NCI-H524 treated with DMSO at 0.1 percent for 48 hours (cell line): ENCODE measurements around the gene UBTD1.

ENCODE experiments used
- DNase-seq: peaks from one replicate; lab custom pipeline; 2025; lab: John Stamatoyannopoulos, UW

Gene UBTD1

DNA sequence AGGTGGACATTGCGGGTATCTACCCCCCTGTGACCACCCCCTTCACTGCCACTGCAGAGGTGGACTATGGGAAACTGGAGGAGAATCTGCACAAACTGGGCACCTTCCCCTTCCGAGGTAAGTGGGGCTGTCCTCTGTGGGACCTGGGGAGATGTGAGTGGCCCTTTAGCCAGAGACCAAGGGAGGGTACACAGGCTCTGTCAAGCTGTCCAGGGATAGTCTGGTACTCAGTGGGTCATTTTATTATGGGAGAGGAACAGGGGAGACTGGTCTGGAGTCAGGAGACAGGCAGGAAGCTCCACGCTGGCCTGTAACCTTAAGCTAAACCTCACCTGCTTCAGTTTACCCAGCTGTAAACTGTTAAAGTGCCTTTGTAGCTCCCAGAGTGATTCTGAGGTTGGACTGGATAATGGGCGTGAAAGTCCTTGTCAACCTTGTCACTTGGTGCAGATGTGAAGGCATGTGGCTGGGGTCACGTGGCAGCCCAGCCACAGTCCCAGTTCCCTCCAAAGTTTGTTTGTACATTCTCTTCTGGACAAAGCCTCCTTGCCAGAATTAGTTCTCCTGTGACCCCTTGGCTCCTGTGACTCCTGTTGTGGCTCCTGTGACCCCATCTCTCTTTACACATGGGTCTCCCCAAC, 86.2 kb downstream of the UBTD1 start:
- no peak for DNase-seq

- no peak for DNase-seq
Measured at GRCh38 chr10:97585439-97585811, 86.7 kb downstream of the UBTD1 start.

DNA sequence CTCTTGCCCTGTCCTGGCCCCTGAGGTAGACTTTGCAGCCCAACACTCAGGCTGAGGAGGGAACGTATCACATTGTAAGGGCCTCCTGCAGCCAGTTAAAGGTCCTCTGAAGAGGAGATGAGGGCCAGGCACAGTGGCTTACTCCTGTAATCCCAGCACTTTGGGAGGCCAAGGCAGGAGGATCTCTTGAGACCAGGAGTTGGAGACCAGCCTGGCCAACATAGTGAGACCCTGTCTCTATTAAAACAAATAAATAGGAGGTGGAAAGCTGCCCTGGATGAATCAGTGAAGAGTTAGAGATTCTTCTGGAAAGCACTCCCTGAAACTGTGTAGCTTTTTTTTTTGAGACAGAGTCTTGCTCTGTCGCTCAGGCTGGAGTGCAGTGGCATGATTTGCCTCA, 88.5 kb downstream of the UBTD1 start:
- DNase-seq = no peak

GRCh38 chr10:97589479-97589878, 90.8 kb downstream of the UBTD1 start, which contains the start of gene C10orf62:
Gene C10orf62, plus strand, starts transcription at chr10:97589721. Its CDS starts 177 bp downstream, at chr10:97589898.
- DNase-seq = no peak

DNA sequence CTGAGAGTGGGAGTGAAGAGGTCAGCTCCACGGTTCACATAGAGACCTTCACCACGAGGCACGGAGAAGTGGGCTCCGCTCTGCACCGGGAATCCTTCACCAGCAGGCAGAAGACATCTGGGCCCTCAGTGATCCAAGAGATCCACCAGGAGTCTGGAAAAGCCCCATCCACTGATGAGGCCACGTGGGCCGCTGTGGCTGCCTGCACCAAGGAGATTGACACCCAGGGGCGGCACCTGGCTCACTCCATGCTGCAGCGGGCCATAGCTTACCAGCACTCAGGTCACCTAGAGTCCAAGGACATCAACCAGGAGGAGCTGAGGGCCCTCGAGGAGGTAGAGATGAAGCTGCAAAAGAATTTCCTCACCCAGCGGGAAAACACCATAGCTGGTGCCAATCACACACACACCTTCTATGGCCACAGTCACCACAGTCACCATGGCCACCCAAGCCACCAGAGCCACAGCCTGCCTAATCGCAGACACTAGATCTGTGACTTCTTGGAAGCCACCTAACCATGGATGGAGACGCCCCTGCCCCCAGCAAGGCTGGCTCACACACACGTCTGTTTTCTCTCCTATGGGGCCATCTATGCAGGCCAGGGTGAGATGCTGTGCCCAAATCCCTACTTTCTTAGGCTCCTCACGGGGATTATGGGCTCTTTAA, 91.5 kb downstream of the UBTD1 start:
- DNase-seq = no peak

DNA sequence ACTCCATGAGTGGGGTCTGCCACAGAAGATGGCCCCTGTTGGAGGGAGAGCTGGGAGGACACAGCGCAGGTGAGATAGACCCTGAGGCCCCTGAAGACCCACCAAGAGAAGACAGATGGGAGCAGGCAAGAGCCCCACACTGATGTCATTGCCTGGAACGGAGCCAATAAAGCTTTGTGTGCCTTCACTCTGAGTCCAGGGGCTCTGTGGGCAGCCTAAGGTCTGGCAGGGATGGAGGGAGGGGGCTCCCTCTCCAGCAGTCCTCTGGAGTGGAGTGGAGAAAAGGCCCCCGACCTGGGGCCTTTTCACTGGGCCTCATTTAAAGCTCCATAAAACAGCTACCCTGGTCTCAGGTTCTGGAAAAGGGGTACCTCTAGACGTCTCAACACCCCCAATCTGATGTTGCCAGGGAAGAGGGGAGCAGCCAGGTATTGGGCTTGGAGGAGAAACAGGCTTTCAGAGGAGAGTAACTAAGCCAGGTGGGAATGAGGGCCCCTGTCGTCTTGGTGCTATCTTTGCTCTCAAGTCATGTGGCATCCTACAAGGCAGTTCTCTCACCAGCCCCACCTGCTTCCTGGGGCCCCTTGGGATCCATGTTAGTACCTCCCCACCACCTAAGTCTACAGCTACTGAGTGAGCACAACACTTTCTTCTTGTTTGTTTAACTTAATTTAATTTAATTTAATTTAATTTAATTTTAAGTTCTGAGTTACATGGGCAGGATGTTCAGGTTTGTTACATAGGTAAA, 92.2 kb downstream of the UBTD1 start:
- DNase-seq = no peak

- no peak for DNase-seq
Measured at GRCh38 chr10:97593421-97593820, 94.7 kb downstream of the UBTD1 start.

DNA sequence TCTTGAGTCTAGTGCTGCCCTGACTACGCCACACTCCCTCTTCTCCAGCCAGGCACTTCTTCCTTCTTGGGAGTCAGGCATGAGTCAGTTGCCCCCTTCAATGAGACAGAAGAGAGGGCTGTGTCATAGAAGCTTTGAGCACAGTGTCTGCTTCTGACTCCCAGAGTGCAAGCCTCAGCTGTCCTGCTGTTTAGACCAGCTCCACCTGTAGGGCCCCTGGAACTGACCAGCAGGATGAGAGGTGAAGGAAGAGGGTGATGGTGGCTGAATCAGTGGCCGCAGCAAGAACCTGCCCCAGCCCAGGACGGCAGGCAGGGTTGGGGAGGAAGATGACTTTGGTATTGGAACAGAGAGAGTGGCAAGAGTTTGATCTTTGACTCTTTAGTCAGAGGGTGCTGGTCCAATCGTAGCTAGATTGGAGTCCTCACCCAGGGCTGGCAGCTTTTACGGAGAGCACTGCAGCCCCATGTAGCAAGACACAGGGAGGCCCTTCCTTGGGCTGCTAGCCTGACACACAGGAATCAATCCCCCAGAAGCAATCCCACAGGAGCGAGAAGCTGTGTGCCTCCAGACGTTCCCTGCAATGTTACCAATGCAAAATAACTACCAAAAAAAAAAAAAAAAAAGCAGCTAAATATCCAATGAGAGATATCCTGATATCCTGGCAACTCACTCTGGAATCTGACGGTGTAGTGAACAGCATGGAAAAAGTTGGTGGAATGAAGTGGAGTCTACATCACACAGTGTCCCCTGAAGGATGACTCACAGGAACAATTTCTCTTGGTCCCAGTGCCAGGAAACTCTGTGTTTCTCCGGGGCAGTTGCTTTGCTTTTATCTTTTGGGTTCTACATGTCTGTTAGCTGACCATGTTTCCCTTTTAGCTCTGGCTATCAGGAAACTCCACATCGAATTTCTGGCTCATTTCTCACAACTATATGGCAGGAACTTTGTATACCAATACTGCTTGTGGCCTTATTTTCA, 97.7 kb downstream of the UBTD1 start:
- DNase-seq = no peak

DNA sequence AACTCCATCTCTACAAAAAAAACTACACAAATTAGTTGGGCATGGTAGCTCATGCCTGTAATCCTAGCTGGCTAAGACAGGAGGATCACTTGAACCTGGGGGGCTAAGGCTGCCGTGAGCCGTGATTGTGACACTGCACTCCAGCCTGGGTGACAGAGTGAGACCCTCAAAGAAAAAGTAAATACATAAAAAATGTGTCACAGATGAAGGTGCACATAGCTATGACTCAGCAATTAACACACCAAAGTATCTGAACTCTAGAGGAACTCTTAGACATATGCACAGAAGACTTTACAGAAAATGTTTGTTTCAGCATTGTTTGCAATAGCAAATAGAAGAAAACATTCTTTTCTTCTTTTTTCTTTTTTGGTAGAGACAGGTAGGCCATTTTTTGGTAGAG, 99.1 kb downstream of the UBTD1 start:
- DNase-seq = no peak

GRCh38 chr10:97598407-97599271, 99.9 kb downstream of the UBTD1 start:
- DNase-seq = no peak

DNA sequence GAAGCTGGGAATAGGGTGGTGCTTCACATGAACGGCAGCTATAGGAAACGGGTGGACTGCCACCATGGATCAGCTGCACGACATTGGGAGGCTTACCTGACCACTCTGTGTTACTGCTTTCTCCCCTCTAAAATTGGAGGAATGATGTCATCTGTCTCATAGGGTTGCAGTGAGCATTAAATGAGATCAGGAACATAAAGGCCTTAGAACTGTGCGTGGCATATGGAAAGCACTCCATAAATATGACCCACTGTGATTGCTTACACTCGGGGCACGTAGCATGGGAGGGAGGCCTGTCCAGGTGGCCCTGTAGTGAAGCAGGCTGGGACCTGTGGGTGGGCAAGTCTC, 100.5 kb downstream of the UBTD1 start:
- DNase-seq = no peak

- no peak for DNase-seq
Measured at GRCh38 chr10:97600616-97601015, 101.9 kb downstream of the UBTD1 start.

DNA sequence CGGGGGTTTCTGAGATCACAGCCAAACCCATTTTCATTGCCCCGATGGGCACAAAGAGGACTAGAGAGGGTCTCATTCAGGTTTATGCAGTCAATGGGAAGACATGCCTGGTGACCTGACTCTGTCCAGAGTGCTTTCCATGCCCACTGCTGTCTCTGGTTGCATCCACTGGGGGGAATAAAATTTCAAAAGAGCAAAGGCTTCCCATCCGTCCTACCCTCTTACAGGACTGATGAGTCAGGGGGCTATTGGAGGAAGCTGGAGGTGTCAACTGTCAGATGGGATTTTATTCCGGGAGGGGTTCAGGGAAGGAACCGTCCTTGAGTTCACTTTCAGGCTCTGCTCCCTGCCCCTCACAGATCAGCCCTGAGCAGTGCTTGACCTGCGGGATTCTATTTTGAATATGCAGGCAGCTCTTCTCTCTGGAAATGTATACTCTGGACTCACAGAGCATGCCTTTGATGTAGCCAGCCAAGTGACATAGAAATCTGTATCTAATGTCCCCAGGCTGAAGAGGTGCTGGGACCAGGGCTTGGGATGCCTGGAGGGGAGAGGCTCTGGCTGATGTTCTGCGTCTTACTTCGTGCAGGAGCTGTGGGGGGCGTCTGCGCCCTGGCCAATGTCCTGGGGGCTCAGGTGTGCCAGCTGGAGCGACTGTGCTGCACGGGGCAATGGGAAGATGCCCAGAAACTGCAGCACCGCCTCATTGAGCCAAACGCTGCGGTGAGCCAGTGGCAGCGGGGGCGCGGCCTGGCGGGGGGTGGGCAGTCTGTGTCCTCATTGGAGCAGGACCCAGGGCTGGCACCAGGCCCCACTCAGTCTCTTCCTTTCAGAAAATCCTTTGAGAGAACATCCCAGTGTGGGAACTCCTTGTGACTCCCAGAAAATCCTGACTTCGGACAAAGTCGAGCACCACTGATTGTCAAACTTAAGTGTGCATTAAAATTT, 102.8 kb downstream of the UBTD1 start:
- DNase-seq = no peak

DNA sequence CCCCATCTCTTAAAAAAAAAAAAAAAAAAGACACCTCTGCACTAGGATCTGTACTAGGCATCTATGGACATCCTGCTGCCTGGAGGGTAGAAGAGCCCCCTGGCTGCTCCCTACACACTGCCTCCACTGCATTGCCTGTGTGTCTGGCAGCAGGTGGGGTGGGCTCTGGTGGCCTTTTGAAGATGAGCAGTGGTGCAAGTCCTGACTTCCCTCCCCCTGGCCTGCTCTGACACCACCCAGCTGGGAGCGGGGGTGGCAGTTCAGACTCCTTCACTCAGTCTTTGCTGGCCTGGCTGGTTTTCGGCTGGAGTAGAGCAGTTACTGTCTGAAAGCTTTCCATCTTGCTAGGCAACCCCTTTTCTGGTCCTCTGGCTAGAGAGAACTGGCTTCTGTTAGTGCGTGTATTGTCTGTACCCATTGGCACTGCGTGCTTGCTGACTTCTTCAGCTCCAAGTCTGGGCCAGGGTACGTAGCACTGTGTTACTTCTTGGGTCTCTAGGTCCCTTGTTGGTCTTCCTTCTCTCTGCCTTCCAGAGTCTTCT, 108.4 kb downstream of the UBTD1 start:
- DNase-seq = no peak

DNA sequence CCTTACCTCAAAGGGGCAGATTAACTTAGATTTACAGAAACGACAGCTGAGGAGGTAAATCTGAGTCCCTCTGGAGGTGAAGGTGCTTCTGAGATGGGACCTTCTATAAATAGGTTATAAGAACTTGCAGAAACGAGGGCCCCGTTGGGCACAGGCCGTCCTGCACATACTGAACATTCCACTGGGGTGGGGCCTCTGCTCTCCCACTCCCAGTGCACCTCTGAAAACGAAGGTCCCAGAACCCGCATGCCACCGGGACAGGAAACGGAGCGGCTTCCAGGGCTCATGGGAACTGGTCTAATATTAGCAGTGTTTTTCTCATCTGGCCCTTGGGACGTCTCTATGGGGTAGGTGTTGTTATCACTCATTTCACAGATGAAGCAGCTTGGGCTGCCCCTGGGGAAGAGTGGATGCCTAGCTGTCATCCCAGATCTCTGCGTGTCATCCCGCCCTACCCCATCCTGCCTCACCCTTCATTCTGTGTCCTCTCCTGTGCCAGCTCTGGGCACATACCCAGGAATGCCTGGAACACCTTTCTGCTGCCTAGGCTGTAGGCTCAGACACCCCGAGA, 110.4 kb downstream of the UBTD1 start:
- DNase-seq = no peak

DNA sequence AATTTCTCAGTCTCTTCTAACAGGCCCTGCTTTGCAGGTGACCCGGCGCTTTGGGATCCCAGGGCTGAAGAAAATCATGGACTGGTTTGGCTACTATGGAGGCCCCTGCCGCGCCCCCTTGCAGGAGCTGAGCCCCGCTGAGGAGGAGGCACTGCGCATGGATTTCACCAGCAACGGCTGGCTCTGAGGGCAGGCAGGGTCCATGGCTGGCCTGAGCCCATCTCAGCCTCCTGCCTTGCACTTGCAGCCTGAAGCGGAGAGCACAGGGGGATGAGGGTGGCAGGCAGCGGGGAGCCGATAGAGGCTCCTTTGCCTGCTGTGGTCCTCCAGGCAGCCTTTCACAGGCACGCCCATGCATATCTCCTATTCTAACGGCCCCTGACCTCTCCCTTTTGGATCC, 112.7 kb downstream of the UBTD1 start:
- DNase-seq = no peak

GRCh38 chr10:97612386-97612785, 113.7 kb downstream of the UBTD1 start:
- DNase-seq = no peak

DNA sequence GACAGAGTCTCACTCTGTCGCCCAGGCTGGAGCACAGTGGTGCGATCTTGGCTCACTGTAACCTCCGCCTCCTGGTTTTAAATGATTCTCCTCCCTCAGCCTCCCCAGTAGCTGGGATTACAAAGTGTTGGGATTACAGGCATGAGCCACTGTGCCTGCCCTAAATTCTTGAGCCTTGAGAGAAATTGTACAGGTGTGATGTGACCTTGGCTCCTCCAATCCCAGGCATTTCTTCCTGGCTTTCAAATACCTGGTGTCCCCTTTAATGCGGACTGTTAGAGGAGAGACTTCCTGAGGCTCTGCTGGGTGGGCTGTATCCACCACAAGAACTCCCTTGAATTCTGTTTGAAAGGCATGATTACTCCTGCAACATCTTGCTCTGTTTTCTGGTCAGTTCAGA, 119.6 kb downstream of the UBTD1 start:
- DNase-seq = no peak

- no peak for DNase-seq
Measured at GRCh38 chr10:97618733-97619132, 120.0 kb downstream of the UBTD1 start.
